ENCODE data around the gene ALX3.
A peak's percentile ranks its signal among the peaks of the same experiment; 100 is the strongest.
"Not testable (repeated sequence)": the region's sequence is repeated elsewhere in the genome, so short reads cannot be mapped to it uniquely, and the experiment has no call there.

The ALX3 gene

GRCh38 chr1:110038271-110038670 lies 32.2 kb downstream of the ALX3 start:
- no peak for DNase-seq

- no peak for DNase-seq
These were observed 35.2 kb downstream of the ALX3 start for GRCh38 chr1:110035236-110035752.

GRCh38 chr1:110034451-110035235 lies 35.8 kb downstream of the ALX3 start, which contains the start of gene STRIP1:
TSS of gene STRIP1 (plus strand) at chr1:110034624. CDS start at chr1:110034638, 14 bp downstream.
- peak; percentile 92 for DNase-seq

DNA sequence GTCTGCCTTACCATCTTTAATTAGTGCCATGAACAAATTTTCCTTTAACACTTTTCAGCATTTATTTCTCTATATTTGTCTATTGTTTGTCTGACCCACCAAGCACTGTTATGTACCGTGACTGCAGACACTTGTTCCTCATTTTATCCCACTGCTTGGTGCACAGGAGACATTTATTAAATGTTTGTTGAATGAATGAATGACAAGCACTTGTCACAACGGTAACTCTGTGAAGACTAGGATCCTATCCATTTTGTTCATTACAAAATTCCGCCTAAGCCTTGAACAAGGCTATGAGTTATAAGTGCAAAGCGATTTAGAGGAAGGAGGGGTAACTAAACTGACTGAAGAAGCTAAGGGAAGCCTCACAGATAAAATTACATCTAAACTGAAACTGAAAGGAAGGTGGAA lies 36.4 kb downstream of the ALX3 start:
- DNase-seq: no peak

- DNase-seq: no peak
These were observed 37.1 kb downstream of the ALX3 start for GRCh38 chr1:110033421-110033820.

GRCh38 chr1:110032327-110032726 lies 38.1 kb downstream of the ALX3 start:
- DNase-seq: no peak

DNA sequence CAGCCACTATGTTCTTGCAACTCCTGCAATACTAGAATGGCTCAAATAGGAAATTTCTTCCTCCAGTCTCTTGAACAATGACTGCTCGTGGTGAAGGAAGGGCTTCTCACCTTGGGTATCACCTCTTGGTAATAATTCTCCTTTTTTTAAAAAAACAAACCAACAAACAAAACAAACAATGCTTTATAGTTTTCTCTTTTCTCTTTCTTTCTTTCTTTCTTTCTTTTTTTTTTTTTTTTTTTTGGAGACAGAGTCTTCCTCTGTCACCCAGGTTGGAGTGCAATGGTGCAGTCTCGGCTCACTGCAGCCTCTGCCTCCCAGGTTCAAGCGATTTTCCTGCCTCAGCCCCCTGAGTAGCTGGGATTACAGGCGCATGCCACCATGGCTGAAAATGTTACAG lies 39.8 kb downstream of the ALX3 start:
- DNase-seq: not testable (repeated sequence)

DNA sequence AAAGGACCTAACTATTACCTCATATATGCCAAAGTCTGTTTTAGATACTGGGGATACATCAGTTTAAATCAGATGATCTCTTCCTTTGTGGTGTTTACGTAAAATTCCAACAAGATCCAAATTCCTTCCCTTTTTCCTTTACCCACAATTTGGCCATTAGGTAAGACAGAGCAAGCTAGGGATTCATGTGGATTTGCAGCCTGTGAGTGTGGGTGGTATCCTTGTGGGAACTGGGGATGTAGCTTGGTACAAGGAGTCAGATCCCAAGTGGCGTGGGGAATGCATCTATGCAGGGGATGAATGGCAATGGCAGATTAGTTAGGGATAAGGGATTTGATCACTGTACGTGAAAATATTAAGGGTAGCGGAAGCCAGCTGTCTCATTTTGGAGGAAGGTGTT lies 45.9 kb downstream of the ALX3 start:
- no peak for DNase-seq

DNA sequence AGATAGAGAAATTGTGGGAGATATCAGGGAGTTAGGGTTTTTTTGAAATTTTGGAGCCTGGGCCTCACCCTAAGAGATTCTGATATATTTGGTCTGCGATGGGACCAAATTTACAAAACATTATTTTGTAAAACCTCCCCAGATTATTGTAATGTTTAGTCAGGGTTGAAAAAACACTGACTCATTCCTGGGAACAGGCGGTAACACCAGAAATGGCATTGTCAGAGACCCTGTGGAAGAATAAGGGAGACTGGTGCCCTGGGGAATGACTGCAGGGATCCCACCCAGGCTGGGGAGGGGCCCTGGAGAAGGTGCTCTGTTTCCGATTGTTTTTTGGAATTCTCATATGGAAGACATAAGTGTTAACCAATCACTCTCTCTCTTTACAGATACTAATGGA lies 49.2 kb downstream of the ALX3 start:
- no peak for DNase-seq

- no peak for DNase-seq
These were observed 50.7 kb downstream of the ALX3 start for GRCh38 chr1:110019770-110020169.

- no peak for DNase-seq
These were observed 52.1 kb downstream of the ALX3 start for GRCh38 chr1:110018396-110018795.

GRCh38 chr1:110017792-110018191 lies 52.7 kb downstream of the ALX3 start:
- DNase-seq: no peak

- no peak for DNase-seq
These were observed 58.2 kb downstream of the ALX3 start for GRCh38 chr1:110012100-110012780.

DNA sequence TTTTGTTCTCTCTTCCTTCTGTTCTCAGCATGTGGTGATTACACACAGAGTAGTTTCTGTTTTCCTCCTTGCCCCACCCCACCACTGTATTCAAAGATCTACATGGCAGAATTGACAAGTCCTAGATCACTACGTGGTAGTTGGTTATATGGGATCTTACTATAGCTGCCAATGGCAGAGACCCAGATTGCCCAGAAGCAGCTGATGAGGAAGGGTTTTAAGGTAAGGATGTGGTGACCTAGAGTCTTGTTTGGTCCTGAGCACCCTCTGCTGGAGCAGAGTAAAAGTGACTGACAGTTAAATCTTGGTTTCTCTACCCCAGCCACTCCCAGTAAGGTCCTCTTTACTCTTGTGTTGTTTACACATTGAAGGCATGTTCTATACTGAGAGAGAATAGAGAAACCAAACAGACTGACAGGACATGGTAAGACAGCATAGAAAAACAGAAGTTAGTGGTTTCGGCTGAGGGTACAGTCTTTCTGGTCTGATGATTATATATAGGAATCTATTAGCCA lies 58.9 kb downstream of the ALX3 start:
- DNase-seq: peak in 1 of 2 experiments; percentile 29

Measured in activated T-cell treated with anti-CD3 and anti-CD28 coated beads, Interleukin-2, amount 50 U/mL, for 48 hours (primary cell).